ENCODE measurements around the gene NUMB. TPM values are rescaled to one million over a fixed set of nuclear protein-coding genes. Genes with fewer than 3 reads are reported as not detected.
A peak's percentile ranks its signal among the peaks of the same experiment; 100 is the strongest.

Gene NUMB
- total RNA-seq, 6 donors from 2014 or later: 85.6 to 169 (median 118) TPM

- H3K9me3 ChIP-seq: no peaks in the 10 kb centered on the region
- TF ChIP-seq CTCF (IDR thresholded peaks at IDR 0.05) (no peak), EP300 (IDR thresholded peaks at IDR 0.05) (no peak), POLR2AphosphoS5 (IDR thresholded peaks at IDR 0.05) (no peak), POLR2A (IDR thresholded peaks at IDR 0.05) (no peak)
- peak in 1 of 2 donors; percentile 89 for DNase-seq
- H3K4me3 ChIP-seq: peak overlapping the region in 3 of 4 donors; percentile 36 to 50 (median 49)
- H3K27me3 ChIP-seq: peaks cover 0 to 21% (median 11%) of the 10 kb centered on the region in 4 donors
- H3K27ac ChIP-seq: peak overlapping the region in 1 of 4 donors; percentile 30
- ATAC-seq (ENCODE audit: low FRiP score in 2 of 2): peak in 1 of 2 donors; percentile 6
- WGBS, 2 donors: 8 to 10% methylated on average over 11 to 44 of the region's 48 CpGs
- peaks cover 26 to 60% (median 47%) of the 10 kb centered on the region in 4 donors for H3K4me1 ChIP-seq
- no peaks in the 10 kb centered on the region for H3K36me3 ChIP-seq
These were observed 218.7 kb downstream of the NUMB start for GRCh38 chr14:73239393-73240241.

GRCh38 chr14:73238941-73239340, 219.4 kb downstream of the NUMB start:
- Histone ChIP-seq H3K27me3 (peaks cover 0 to 21% (median 11%) of the 10 kb centered on the region in 4 donors), H3K4me1 (peaks cover 26 to 60% (median 47%) of the 10 kb centered on the region in 4 donors), H3K9me3 (no peaks in the 10 kb centered on the region), H3K36me3 (no peaks in the 10 kb centered on the region), H3K27ac (no peak overlapping the region), H3K4me3 (peak overlapping the region in 2 of 4 donors; percentile 49 to 62)
- no peak for DNase-seq
- ATAC-seq (ENCODE audit: low FRiP score in 2 of 2): no peak
- 82 to 85% methylated on average over 11 of the region's 11 CpGs for WGBS, 2 donors
- TF ChIP-seq POLR2A (IDR thresholded peaks at IDR 0.05): no peak
- no peak for TF ChIP-seq POLR2AphosphoS5 (IDR thresholded peaks at IDR 0.05)
- no peak for TF ChIP-seq CTCF (IDR thresholded peaks at IDR 0.05)
- no peak for TF ChIP-seq EP300 (IDR thresholded peaks at IDR 0.05)

GRCh38 chr14:73238424-73238852, 219.9 kb downstream of the NUMB start:
- Histone ChIP-seq H3K27ac (peak overlapping the region in 2 of 4 donors; percentile 45 to 50), H3K4me3 (peak overlapping the region in 3 of 4 donors; percentile 53 to 62 (median 61)), H3K27me3 (peaks cover 0 to 21% (median 11%) of the 10 kb centered on the region in 4 donors), H3K36me3 (no peaks in the 10 kb centered on the region), H3K9me3 (no peaks in the 10 kb centered on the region), H3K4me1 (peaks cover 26 to 60% (median 47%) of the 10 kb centered on the region in 4 donors)
- no peak for DNase-seq
- ATAC-seq (ENCODE audit: low FRiP score in 2 of 2): peak; percentile 16 to 27
- WGBS, 2 donors: 28 to 34% methylated on average over 10 of the region's 10 CpGs
- TF ChIP-seq CTCF (IDR thresholded peaks at IDR 0.05) (no peak), POLR2A (IDR thresholded peaks at IDR 0.05) (no peak), EP300 (IDR thresholded peaks at IDR 0.05) (no peak)

GRCh38 chr14:73237786-73238423, 220.4 kb downstream of the NUMB start:
- Histone ChIP-seq H3K9me3 (no peaks in the 10 kb centered on the region), H3K27me3 (peaks cover 0 to 21% (median 11%) of the 10 kb centered on the region in 4 donors), H3K27ac (peak overlapping the region in 2 of 4 donors; percentile 45 to 50), H3K4me1 (peaks cover 26 to 60% (median 47%) of the 10 kb centered on the region in 4 donors), H3K4me3 (peak overlapping the region; percentile 4 to 62 (median 57)), H3K36me3 (no peaks in the 10 kb centered on the region)
- ATAC-seq (ENCODE audit: low FRiP score in 2 of 2) (peak in 1 of 2 donors; percentile 40), DNase-seq (peak in 1 of 2 donors; percentile 87)
- no peak for TF ChIP-seq EP300 (IDR thresholded peaks at IDR 0.05)
- no peak for TF ChIP-seq POLR2AphosphoS5 (IDR thresholded peaks at IDR 0.05)
- no peak for TF ChIP-seq POLR2A (IDR thresholded peaks at IDR 0.05)
- no peak for TF ChIP-seq CTCF (IDR thresholded peaks at IDR 0.05)
- WGBS, 2 donors: 0 to 18% methylated on average over 2 to 6 of the region's 73 CpGs
